T-helper 2 cell treated with Interferon-gamma antibody and Interleukin-4, amounts not matched to agents 100 ng/mL and 5 ng/mL, for 36 hours (primary cell): ENCODE data around the gene CEACAM16. TPM values are rescaled to one million over a fixed set of nuclear protein-coding genes. Genes with fewer than 3 reads are reported as not detected.
"Not testable (repeated sequence)": the region's sequence is repeated elsewhere in the genome, so short reads cannot be mapped to it uniquely, and the experiment has no call there.

ENCODE experiments used
- intact Hi-C: fragments of 100-400 bp; cut with micrococcal nuclease; formaldehyde crosslinking; loops from one replicate; pipeline ENCODE4 v1.15.1; 2023
- total RNA-seq: library from RNA; stranded (reverse); gene quantifications from 2 replicates; pipeline ENCODE4 v1.2.3, GENCODE V29; 2022

The CEACAM16 gene
- not detected in 2 replicates for total RNA-seq

DNA sequence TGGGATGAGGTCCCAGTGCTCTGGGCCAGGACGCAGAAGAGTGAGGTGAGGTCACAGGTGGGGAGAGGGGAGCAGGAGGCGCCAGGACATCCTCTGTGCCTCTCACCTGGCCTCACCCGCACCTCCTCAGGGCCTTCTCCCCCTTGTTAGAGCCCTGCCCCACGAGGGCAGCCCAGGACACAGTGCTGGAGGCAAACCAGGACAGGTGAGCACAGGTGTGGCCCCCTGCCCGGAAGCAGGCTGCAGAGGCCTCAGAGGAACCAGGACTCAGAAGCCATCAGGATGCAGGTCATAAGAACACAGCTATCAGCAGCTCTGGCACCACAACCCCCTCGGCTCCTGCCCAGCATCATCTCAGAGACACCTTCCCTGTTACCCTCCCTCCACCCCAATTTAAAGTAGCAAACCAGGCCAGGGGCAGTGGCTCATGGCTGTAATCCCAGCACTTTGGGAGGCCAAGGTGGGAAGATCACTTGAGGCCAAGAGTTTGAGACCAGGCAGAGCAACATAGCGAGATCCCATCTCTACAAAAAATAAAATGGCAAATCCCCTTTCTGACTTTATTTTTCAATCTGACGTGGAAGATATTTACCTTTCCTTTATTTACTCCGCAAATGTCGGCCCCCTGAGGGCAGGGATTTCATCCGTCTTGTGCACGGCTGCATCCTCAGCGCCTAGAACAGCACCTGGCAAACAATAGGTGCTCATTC is at the start of gene CEACAM16:
Gene CEACAM16, plus strand, starts transcription at position 660 of the 710 bp plus-strand sequence. CDS start 2,306 bp downstream, outside the sequence.
- intact Hi-C loops = loop anchor here (10.0 kb wide), 1 partner anchor 146 kb away; the partner anchor contains the start of gene NECTIN2

- intact Hi-C loops = no loop called here
These were observed 49.3 kb upstream of the CEACAM16 start for GRCh38 chr19:44649578-44650145.

DNA sequence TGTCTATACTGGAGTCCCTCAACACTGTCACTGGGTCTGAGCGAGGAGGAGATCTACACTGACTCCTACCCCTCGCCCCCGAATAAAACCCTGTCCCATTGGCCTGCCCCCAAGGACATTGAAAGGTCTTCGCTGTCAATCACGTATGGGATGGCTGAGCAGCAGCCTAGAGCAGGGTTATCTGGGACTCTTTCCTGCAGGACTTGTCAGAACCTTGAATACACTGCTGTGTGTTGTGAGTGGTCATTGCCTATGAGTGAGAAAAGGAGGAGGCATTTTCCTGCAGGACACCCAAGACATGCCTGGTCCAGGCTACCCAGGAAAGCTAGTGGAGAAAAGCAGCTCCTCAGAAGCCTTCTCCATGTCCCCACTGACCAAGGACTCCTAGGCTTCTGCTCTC is 45.6 kb upstream of the CEACAM16 start:
- intact Hi-C loops = no loop called here

DNA sequence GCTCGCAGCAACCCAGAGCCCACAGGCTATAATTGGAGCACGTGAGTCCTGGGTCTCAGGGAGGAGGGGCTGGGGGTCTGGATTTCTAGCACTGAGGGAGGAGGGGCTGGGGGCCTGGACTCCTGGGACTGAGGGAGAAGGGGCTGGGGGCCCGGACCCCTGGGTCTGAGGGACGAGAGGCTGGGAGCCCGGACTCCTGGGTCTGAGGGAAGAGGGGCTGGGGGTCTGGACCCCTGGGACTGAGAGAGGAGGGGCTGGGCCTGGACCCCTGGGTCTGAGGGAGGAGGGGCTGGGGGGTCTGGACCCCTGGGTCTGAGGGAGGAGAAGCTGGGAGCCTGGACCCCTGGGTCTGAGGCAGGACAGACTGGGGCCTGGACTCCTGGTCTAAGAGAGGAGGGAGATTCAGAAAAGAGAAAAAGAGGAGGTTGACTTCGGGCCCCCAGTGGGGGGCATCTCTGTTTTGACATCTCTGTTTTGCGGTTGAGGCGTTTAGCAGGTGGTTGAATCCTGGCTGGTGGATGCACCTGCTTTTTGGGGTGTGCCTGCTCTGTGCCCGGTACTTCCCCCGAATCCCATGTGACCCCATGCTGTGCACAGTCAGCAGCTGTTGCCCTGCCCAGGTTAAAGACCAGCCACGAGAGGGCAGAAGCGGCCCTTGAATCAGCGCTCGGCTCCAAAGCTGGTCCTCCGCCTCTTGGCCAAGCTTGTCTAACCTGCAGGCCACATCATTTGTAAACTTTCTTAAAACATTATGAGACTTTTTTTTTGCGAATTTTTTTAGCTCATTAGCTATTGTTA is 44.8 kb upstream of the CEACAM16 start:
- intact Hi-C loops = loop anchor here (1.0 kb wide), 1 partner anchor 116 kb away; no protein-coding TSS in a partner anchor

GRCh38 chr19:44657211-44657921 is 41.6 kb upstream of the CEACAM16 start:
- intact Hi-C loops = loop anchor here (1.0 kb wide), 1 partner anchor 86 kb away; no protein-coding TSS in a partner anchor

DNA sequence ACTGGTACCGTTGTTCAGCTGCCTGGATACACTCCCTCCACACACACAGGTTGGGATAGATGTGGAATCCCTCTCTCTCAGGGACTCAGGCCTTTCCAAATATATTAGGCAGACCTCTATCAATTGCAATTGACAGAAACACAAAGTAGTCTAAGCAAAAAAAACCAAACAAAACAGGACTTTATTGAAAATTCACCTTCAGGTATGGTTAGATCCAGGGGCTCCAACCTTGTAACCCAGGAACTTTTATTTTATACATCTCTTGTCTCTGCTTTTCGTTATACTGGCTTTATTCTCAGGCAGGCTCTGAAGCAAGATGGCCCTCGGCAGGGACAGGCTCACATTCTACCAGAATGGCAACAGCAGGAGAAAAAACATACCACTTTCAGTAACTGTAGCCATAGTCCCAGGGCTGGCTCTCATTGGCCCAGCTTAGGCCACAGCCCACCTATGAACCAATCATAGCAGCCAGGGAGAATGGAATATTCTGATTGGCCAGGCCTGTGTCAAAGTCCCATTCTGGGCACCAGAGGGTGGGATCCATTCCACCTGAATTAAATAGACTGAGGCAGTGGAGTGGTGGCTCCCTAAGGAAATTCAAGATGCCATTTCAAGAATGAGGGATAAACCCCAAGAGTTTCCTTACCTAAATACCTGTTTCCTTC is 40.8 kb upstream of the CEACAM16 start:
- intact Hi-C loops = no loop called here

DNA sequence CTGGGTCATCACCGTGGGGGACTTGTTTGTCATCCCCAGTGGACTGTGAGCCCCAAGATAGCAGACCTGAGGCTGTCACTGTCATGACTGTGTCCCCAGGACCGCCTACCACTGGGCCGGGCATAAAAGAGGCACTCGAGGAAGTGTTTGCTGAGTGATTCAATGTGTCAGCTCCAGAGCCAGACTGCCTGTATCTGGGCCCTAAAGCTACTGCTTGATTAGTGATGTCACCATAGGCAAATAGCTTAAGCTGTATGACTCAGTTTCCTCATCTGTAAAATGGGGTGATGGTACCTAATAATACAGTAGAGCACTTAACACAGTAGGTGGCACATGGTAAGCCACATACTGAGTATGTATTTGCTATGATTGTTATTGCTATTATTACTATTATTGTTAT is 38.9 kb upstream of the CEACAM16 start:
- intact Hi-C loops = no loop called here

- intact Hi-C loops = no loop called here
These were observed 37.7 kb upstream of the CEACAM16 start for GRCh38 chr19:44661205-44661604.

DNA sequence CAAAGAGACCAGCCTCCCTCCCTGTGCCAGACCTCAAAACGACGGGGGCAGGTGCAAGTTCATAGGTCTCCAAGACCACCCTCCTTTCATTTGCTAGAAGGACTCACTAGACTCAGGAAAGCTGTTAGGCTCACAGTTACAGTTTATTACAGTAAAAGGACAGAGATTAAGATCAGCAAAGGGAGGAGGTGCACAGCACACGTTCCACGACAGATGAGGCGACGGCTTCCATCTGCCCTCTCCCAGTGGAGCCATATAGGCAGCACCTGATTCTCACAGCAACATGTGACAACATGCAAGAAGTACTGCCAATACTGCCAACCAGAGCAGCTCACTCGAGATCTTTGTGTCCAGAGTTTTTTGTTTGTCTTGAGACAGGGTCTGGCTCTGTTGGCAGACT is 37.0 kb upstream of the CEACAM16 start:
- intact Hi-C loops = no loop called here

DNA sequence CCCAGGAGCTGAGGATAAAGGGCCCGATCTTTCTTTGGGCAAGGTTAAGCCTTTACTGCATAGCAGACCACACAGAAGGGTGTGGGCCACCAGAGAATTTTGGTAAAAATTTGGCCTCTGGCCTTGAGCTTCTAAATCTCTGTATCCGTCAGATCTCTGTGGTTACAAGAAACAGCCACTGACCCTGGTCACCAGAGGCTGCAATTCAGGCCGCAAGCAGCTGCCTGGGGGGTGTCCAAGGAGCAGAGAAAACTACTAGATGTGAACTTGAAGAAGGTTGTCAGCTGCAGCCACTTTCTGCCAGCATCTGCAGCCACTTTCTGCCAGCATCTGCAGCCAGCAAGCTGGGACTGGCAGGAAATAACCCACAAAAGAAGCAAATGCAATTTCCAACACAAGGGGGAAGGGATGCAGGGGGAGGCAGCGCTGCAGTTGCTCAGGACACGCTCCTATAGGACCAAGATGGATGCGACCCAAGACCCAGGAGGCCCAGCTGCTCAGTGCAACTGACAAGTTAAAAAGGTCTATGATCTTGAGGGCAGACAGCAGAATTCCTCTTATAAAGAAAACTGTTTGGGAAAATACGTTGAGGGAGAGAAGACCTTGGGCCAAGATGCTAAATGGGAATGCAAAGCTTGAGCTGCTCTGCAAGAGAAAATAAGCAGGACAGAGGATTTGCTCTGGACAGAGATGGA is 36.1 kb upstream of the CEACAM16 start:
- intact Hi-C loops = no loop called here

DNA sequence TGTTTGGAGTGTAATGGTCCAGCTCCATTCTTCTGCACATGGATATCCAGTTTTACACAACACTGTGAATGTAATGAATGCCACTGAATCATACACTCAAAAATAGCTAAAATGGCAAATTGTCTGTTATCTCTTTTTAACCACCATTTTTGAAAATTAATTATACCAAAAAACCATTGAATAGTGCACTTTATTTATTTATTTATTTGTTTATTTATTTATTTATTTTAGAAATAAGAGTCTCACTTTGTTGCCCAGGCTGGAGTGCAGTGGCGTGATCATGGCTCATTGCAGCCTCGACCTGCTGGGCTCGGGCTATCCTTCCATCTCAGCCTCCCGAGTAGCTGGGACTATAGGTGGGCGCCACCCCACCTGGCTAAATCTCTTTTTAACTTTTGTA is 35.0 kb upstream of the CEACAM16 start:
- intact Hi-C loops = no loop called here

- intact Hi-C loops = no loop called here
These were observed 34.0 kb upstream of the CEACAM16 start for GRCh38 chr19:44664976-44665375.

DNA sequence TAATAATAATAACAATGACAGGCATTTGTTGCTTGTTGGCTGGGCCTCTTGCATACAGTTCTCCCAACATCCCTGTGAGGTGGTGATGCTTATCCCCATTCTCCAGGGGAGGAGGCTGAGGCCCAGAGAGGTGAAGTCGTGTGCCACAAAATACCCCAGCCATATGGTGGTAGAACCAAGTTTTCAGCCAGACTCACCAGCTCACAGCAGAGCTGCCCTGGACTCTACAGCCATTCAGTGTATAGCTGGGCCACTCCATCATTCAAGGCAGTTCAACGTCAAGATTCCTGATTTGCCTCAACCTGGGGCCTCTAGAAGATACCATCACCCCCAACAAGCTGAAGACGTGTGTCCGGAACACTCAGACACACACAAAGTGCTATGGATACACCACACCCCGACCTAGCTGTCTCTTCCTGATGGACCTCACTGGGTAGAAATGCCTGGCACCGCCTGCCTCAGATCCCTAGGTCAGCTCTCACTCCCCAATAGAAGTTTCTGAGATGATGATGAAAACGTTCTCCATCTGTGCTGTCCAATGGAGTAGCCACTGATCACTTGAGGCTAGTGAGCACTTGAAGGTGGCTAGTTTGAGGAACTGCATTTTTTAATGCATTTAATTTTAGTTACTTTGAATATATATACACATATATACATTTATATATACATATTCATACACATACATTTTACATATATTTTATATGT is 31.9 kb upstream of the CEACAM16 start:
- intact Hi-C loops = no loop called here

- intact Hi-C loops = no loop called here
These were observed 29.8 kb upstream of the CEACAM16 start for GRCh38 chr19:44668985-44669764.

DNA sequence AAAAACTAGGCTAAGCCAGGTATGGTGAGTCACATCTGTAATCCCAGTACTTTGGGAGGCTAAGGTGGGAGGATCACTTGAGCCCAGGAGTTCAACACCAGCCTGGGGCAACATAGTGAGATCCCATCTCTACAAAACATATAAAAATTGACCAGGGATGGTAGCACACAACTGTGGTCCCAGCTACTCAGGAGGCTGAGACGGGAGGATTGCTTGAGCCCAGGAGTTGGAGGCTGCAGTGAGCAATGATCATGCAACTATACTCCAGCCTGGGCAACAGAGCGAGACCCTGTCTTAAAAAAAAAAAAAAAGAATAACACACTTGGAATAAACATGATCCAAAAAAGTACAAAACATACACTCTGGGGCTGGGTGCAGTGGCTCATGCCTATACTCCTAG is 28.9 kb upstream of the CEACAM16 start:
- intact Hi-C loops = not testable (repeated sequence)

GRCh38 chr19:44671400-44671799 is 27.6 kb upstream of the CEACAM16 start, which contains the start of gene CEACAM19:
CEACAM19 (plus strand) TSS chr19:44671482; CDS start chr19:44671932, 450 bp downstream.
- intact Hi-C loops = no loop called here

DNA sequence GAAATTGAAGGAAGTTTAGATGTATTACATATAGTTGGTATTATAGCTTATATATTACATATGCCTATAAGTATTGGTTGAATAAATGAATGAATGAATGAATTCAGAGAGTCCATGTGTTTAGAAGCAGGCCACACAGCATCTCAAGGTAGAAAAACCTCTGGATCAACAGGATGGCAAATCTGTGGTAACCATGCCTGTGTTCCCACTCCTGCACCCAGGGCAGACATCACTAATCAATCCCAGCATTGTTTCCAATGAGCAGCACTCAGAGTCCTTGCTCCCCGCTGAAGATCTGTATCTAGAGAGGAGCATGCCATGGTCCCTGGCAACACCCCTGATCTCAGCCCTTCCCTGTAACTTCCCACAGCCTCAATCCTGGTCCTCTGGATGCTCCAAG is 26.7 kb upstream of the CEACAM16 start:
- intact Hi-C loops = no loop called here

DNA sequence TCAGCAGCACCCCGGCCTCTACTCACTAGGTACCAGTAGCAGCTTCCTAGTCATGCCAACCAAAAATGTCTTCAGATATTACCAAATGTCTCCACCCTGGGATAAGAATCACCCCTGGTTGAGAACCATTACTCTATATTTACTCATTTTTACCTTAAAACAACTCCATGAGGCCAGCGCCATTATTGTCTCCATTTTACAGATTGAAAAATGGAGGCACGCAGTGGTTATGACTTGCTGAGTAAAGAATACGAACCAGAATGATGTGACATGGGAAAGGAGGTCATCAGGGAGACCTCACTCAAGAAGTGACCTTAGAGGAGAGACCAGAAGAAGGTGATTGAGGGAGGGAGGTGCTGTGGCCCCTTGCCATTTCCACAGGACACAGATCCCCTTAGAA is 25.4 kb upstream of the CEACAM16 start:
- intact Hi-C loops = no loop called here

DNA sequence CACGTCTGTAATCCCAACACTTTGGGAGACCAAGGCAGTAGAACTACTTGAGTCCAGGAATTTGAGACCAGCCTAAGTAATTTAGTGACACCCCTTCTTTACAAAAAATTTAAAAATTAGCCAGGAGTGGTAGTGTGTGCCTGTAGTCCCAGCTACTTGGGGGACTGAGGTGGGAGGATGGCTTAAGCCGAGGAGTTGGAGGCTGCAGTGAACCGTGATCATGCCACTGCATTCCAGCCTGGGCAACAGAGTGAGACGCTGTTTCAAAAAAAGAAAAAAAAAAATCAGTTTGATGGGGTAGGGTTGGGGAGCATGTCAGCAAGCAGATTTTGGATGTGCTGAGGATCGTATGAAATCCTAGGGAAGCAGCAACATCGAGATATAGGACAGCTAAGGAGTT is 23.4 kb upstream of the CEACAM16 start:
- intact Hi-C loops = no loop called here
